Sigmoid colon (tissue), 4 donors: ENCODE data around the gene CERS6.

Experiments
- EP300 ChIP-seq, 4 donors: sonication (generic); formaldehyde crosslinking; IDR thresholded peaks; one replicate each; pipeline ENCODE4 v1.6.1; 2017; ENCODE audit warnings: antibody characterized with exemption in 4 of 4
- POLR2A ChIP-seq, 2 donors: fragments of 450-650 bp; IDR thresholded peaks; one replicate each; pipeline ENCODE4 v1.6.1; 2016; ENCODE audit warnings: antibody characterized with exemption in 2 of 2, mild to moderate bottlenecking in 2 of 2, moderate library complexity in 2 of 2
- POLR2AphosphoS5 ChIP-seq, 4 donors: sonication (generic); formaldehyde crosslinking; IDR thresholded peaks; one replicate each; pipeline ENCODE4 v1.6.1; 2017; ENCODE audit warnings: antibody characterized with exemption in 4 of 4
- TF ChIP-seq, protein P1 (sequence below), 4 experiments: fragments of 450-650 bp in 3 of 4; fragments of 200-600 bp in 1 of 4; IDR thresholded peaks; one replicate each; pipeline ENCODE4 v1.5.1; 2016 to 2019; ENCODE audit warnings: antibody characterized with exemption in 4 of 4, mild to moderate bottlenecking in 3 of 4, moderate library complexity in 2 of 4

DNA sequence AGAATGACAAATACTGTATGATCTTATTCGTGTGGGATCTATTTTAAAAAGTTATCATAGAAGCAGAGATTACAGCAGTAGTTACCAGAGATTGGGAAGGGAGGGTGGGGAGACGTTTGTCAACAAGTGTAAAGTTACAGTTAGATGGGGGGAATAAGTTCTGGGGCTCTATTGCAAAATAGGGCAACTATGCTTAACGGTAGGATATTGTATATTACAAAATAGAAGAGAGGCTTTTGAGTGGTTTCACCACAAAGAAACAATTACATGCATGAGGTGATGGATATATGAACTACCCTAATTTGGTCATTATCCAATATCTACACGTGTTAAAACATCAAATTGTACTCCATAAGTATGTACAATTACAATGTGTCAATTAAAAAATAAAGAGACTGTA is 223.0 kb downstream of the CERS6 start:
- TF ChIP-seq, protein P1, sequence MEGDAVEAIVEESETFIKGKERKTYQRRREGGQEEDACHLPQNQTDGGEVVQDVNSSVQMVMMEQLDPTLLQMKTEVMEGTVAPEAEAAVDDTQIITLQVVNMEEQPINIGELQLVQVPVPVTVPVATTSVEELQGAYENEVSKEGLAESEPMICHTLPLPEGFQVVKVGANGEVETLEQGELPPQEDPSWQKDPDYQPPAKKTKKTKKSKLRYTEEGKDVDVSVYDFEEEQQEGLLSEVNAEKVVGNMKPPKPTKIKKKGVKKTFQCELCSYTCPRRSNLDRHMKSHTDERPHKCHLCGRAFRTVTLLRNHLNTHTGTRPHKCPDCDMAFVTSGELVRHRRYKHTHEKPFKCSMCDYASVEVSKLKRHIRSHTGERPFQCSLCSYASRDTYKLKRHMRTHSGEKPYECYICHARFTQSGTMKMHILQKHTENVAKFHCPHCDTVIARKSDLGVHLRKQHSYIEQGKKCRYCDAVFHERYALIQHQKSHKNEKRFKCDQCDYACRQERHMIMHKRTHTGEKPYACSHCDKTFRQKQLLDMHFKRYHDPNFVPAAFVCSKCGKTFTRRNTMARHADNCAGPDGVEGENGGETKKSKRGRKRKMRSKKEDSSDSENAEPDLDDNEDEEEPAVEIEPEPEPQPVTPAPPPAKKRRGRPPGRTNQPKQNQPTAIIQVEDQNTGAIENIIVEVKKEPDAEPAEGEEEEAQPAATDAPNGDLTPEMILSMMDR (IDR thresholded peaks at IDR 0.05) = no peak
- TF ChIP-seq POLR2A (IDR thresholded peaks at IDR 0.05) = no peak
- TF ChIP-seq POLR2AphosphoS5 (IDR thresholded peaks at IDR 0.05) = no peak
- TF ChIP-seq EP300 (IDR thresholded peaks at IDR 0.05) = no peak
